Subcutaneous adipose tissue (tissue), 4 donors: ENCODE results near the gene ITLN2. TPM values are rescaled to one million over a fixed set of nuclear protein-coding genes. Genes with fewer than 3 reads are reported as not detected.

Experiments used
- CTCF ChIP-seq: fragments of 450-650 bp; IDR thresholded peaks from one replicate; pipeline ENCODE4 v1.5.1; 2016; ENCODE audit warnings: low read depth, mild to moderate bottlenecking, control low read depth, antibody characterized with exemption, moderate library complexity
- total RNA-seq, 4 donors: library from RNA; depleted of rRNA; stranded (reverse); fragments of >200 nt; gene quantifications; one replicate each; pipeline ENCODE4 v1.1.0, GENCODE V29; 2016

The ITLN2 gene
- total RNA-seq, 4 donors from 2014 or later: not detected

- no peak for TF ChIP-seq CTCF
Measured at GRCh38 chr1:160951443-160952128, 3.0 kb downstream of the ITLN2 start.

GRCh38 chr1:160950657-160951056 lies 4.0 kb downstream of the ITLN2 start:
- no peak for TF ChIP-seq CTCF

GRCh38 chr1:160949881-160950280 lies 4.7 kb downstream of the ITLN2 start:
- no peak for TF ChIP-seq CTCF

GRCh38 chr1:160945079-160945478 lies 9.5 kb downstream of the ITLN2 start:
- TF ChIP-seq CTCF: no peak

- TF ChIP-seq CTCF: no peak
Measured at GRCh38 chr1:160942926-160943325, 11.7 kb downstream of the ITLN2 start.

GRCh38 chr1:160935527-160936258 lies 18.9 kb downstream of the ITLN2 start:
- no peak for TF ChIP-seq CTCF

GRCh38 chr1:160925652-160926244 lies 28.9 kb downstream of the ITLN2 start:
- TF ChIP-seq CTCF: no peak
